Activated T-helper 2 cell treated with anti-CD3 and anti-CD28 coated beads, Interferon-gamma antibody, Interleukin-2, Interleukin-4, amounts not matched to agents 10 μg/mL and 5 μg/mL and 100 μg/mL, durations not matched to agents 14 hours and 24 hours and 36 hours (primary cell): ENCODE data around the gene CCDC70. TPM values are rescaled to one million over a fixed set of nuclear protein-coding genes. Genes with fewer than 3 reads are reported as not detected.

Experiments used
- DNase-seq: peaks from one replicate; pipeline ENCODE4 v3.0.0; 2021; ENCODE audit warnings: low spot score
- H3K27ac Mint-ChIP-seq: one replicate; pipeline ENCODE4 v1.8.0; 2021; ENCODE audit warnings: mixed read lengths
- H3K27me3 Mint-ChIP-seq: one replicate; pipeline ENCODE4 v1.8.0; 2021; ENCODE audit warnings: low read depth, mixed read lengths
- H3K36me3 Mint-ChIP-seq: one replicate; pipeline ENCODE4 v1.8.0; 2021; ENCODE audit warnings: low read depth, mixed read lengths
- H3K4me1 Mint-ChIP-seq: one replicate; pipeline ENCODE4 v1.8.0; 2021; ENCODE audit warnings: low read depth, mixed read lengths
- H3K4me3 Mint-ChIP-seq: one replicate; pipeline ENCODE4 v1.8.0; 2021; ENCODE audit warnings: low read depth, mild to moderate bottlenecking, moderate library complexity, mixed read lengths
- H3K9me3 Mint-ChIP-seq: one replicate; pipeline ENCODE4 v1.8.0; 2021; ENCODE audit warnings: mixed read lengths
- intact Hi-C: fragments of 100-400 bp; cut with micrococcal nuclease; formaldehyde crosslinking; loops from one replicate; pipeline ENCODE4 v1.15.1; 2023
- total RNA-seq: library from RNA; stranded (reverse); gene quantifications from 2 replicates; pipeline ENCODE4 v1.2.3, GENCODE V29; 2022

Gene CCDC70
- not detected in 2 replicates for total RNA-seq

- no peak for DNase-seq
- Mint-ChIP-seq H3K27me3 (peaks cover 15% of the 10 kb centered on the region), H3K27ac (no peak within 1 kb of the TSS), H3K4me3 (no peak within 1 kb of the TSS), H3K4me1 (peaks cover 10% of the 10 kb centered on the region), H3K36me3 (no peaks in the 10 kb centered on the region), H3K9me3 (no peaks in the 10 kb centered on the region)
- intact Hi-C loops, result no loop called here
Observed at GRCh38 chr13:51861723-51862300, at the start of gene CCDC70. CCDC70 (plus strand) TSS chr13:51861969; CDS start chr13:51865412, 3,443 bp downstream.

GRCh38 chr13:51814071-51814470 is 47.7 kb upstream of the CCDC70 start:
- Mint-ChIP-seq H3K4me3 (no peak overlapping the region), H3K27me3 (peaks cover 13% of the 10 kb centered on the region), H3K27ac (no peak overlapping the region), H3K9me3 (no peaks in the 10 kb centered on the region), H3K36me3 (no peaks in the 10 kb centered on the region), H3K4me1 (peaks cover 30% of the 10 kb centered on the region)
- no peak for DNase-seq
- intact Hi-C loops, result loop anchor here (2.0 to 5.0 kb wide), 2 partner anchors 33 to 315 kb away; partner anchors contain the start of genes NEK5 and TMEM272

DNA sequence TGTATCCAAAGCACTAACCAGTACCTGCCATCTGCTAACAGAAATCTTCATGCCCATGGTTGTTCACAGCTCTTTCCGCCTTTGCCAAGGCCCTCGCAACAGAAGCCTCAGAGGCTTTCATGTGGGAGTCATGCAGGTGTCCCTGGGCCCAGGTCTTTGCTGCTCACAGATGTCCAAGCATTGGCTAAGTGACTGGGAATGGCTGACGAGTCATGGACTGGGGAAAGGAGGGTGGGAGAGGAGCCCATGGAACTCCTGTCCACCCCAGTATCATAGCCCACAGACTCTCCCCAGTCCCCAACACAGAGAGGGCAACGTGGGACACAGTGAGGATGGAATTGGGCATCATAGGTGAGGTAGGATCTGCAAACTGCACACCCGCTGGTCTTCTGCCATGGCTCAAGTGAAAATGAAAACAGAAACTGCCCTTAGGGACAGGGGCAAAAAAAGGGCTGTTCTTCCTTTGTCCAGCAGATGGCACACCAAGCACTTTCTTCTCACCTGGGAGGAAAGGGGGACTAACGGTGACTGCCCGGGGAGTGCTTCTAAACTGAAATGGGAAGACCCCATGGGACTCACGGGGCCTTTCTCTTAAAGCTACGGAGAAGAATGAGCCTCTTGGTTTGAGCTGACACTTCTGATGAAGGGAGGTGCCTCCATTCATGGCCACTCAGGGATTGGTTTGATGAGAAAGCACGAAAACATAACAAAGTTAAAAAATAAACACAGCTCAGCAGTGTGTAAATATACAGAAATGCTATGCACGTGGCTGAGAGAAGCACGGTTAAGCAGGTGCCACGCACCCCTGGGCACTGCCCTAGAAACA is 46.7 kb upstream of the CCDC70 start:
- intact Hi-C loops, result loop anchor here (1.0 to 5.0 kb wide), 5 partner anchors 10 to 314 kb away; partner anchors contain the start of genes ALG11, ATP7B, NEK5 and TMEM272
- peaks cover 16% of the 10 kb centered on the region for H3K27me3 Mint-ChIP-seq
- no peaks in the 10 kb centered on the region for H3K36me3 Mint-ChIP-seq
- DNase-seq, result peak; percentile 69
- peaks cover 39% of the 10 kb centered on the region for H3K4me1 Mint-ChIP-seq
- H3K9me3 Mint-ChIP-seq, result no peaks in the 10 kb centered on the region
- no peak overlapping the region for H3K4me3 Mint-ChIP-seq
- H3K27ac Mint-ChIP-seq, result no peak overlapping the region

GRCh38 chr13:51815848-51816247 is 45.9 kb upstream of the CCDC70 start:
- Mint-ChIP-seq H3K27me3 (peaks cover 20% of the 10 kb centered on the region), H3K36me3 (no peaks in the 10 kb centered on the region), H3K9me3 (no peaks in the 10 kb centered on the region), H3K4me3 (no peak overlapping the region), H3K27ac (no peak overlapping the region), H3K4me1 (peaks cover 47% of the 10 kb centered on the region)
- no peak for DNase-seq
- intact Hi-C loops, result loop anchor here (1.0 to 5.0 kb wide), 4 partner anchors 9 to 313 kb away; partner anchors contain the start of genes ALG11, ATP7B and NEK5

- H3K4me1 Mint-ChIP-seq, result peaks cover 53% of the 10 kb centered on the region
- intact Hi-C loops, result loop anchor here (5.0 kb wide), 1 partner anchor 196 kb away; the partner anchor contains the start of genes ALG11 and ATP7B
- peaks cover 28% of the 10 kb centered on the region for H3K27me3 Mint-ChIP-seq
- no peaks in the 10 kb centered on the region for H3K9me3 Mint-ChIP-seq
- DNase-seq, result no peak
- no peak overlapping the region for H3K27ac Mint-ChIP-seq
- no peaks in the 10 kb centered on the region for H3K36me3 Mint-ChIP-seq
- no peak overlapping the region for H3K4me3 Mint-ChIP-seq
Observed at GRCh38 chr13:51816604-51817249, 45.0 kb upstream of the CCDC70 start.

GRCh38 chr13:51817717-51818116 is 44.1 kb upstream of the CCDC70 start:
- peaks cover 35% of the 10 kb centered on the region for H3K27me3 Mint-ChIP-seq
- H3K4me3 Mint-ChIP-seq, result no peak overlapping the region
- no peak overlapping the region for H3K27ac Mint-ChIP-seq
- no peak for DNase-seq
- intact Hi-C loops, result loop anchor here (5.0 kb wide), 1 partner anchor 195 kb away; the partner anchor contains the start of genes ALG11 and ATP7B
- H3K4me1 Mint-ChIP-seq, result peaks cover 62% of the 10 kb centered on the region
- no peaks in the 10 kb centered on the region for H3K36me3 Mint-ChIP-seq
- no peaks in the 10 kb centered on the region for H3K9me3 Mint-ChIP-seq

GRCh38 chr13:51818276-51818675 is 43.5 kb upstream of the CCDC70 start:
- intact Hi-C loops, result loop anchor here (5.0 kb wide), 1 partner anchor 194 kb away; the partner anchor contains the start of genes ALG11 and ATP7B
- Mint-ChIP-seq H3K36me3 (no peaks in the 10 kb centered on the region), H3K4me3 (no peak overlapping the region), H3K4me1 (peaks cover 64% of the 10 kb centered on the region), H3K27me3 (peaks cover 35% of the 10 kb centered on the region), H3K9me3 (no peaks in the 10 kb centered on the region), H3K27ac (no peak overlapping the region)
- no peak for DNase-seq

DNA sequence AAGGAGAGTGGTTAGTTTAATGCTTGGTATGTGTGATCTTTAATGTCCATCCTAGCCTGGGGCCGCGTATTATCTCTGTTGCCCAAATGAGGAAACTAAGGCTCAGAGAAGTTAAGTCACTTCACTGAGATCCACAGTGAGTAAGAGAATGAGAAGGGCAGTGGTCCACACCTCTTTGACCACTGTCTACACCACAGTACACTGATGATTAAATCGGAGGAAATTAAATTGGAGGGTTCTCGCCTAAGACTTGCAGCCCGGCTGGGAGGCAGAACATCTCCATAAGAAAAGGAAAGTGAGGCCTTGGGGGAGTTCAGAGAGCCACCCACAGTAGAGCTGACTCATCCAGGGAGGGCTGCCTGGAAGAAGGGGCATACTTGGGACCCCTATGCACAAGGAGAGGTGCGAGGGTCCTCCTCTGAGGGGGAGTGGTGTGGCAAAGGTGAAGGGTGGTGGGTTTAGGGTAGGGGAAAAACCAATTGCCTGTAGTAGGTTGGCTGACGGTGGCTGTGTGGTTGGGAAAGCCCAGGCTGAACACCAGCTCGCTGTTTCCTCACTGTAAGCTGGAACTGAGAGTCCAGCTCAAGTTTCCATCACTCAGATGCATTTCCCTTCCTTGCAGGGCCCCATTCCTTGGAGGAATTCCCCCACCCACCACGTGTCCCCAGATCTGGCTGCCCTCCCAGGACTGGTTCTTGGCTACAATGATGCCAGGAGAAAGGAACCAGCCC is 42.8 kb upstream of the CCDC70 start:
- Mint-ChIP-seq H3K4me1 (peaks cover 68% of the 10 kb centered on the region), H3K4me3 (no peak overlapping the region), H3K27me3 (peaks cover 37% of the 10 kb centered on the region), H3K27ac (peak overlapping the region; percentile 13), H3K9me3 (no peaks in the 10 kb centered on the region), H3K36me3 (no peaks in the 10 kb centered on the region)
- intact Hi-C loops, result loop anchor here (5.0 kb wide), 1 partner anchor 193 kb away; the partner anchor contains the start of genes ALG11 and ATP7B
- DNase-seq, result no peak

GRCh38 chr13:51819544-51819943 is 42.2 kb upstream of the CCDC70 start:
- DNase-seq, result no peak
- Mint-ChIP-seq H3K9me3 (no peaks in the 10 kb centered on the region), H3K36me3 (no peaks in the 10 kb centered on the region), H3K4me3 (no peak overlapping the region), H3K27ac (peak overlapping the region; percentile 13), H3K27me3 (peaks cover 41% of the 10 kb centered on the region), H3K4me1 (peaks cover 69% of the 10 kb centered on the region)
- intact Hi-C loops, result loop anchor here (5.0 kb wide), 1 partner anchor 193 kb away; the partner anchor contains the start of genes ALG11 and ATP7B

DNA sequence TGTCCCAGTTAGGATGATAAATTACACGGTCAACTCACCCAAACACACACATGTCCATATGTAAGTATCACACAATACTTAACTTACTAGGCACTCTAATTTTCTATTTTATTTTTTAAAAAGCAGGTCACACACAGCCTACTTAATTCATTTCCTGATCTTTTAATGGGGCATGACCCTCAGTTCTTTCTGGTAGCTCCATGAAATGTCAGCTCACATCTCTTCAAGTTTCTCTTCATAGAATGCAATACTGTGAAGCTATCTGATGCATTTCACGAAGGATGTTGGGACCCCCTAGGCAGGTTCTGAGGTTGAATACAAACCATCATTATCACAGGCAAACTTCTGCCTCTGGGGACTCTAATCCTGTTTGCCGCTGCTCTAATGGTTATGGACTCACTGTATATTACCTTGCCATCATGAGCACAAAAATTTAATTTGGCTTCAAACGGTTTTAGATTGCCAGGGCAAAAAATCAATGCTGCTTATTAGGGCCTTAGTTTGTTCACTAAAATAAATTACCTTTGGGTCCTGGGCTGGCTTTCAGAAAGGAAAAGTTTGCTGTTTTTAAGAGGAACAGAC is 41.7 kb upstream of the CCDC70 start:
- H3K36me3 Mint-ChIP-seq, result no peaks in the 10 kb centered on the region
- H3K9me3 Mint-ChIP-seq, result no peaks in the 10 kb centered on the region
- H3K27me3 Mint-ChIP-seq, result peaks cover 41% of the 10 kb centered on the region
- peaks cover 70% of the 10 kb centered on the region for H3K4me1 Mint-ChIP-seq
- no peak overlapping the region for H3K4me3 Mint-ChIP-seq
- intact Hi-C loops, result loop anchor here (10.0 kb wide), 1 partner anchor 1585 kb away; no protein-coding TSS in a partner anchor
- no peak for DNase-seq
- no peak overlapping the region for H3K27ac Mint-ChIP-seq

DNA sequence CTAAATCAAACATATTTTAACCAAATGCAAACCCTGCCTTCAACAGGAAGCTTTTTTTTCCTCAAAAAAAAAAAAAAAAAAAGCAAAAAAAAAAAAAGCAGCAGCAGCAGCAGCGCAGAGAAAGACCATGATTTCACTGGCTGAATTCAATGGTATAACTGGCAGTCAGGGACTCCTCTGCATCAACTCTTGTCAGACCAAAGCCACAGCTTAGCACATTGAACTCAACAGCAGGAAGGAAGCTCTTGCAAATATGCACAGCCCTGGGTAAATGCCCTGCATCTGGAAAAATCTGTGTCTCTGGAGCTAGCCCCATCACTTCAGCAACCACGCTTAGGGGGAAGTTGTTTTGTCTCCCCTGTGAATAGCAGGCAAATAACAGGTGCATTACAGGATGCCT is 40.2 kb upstream of the CCDC70 start:
- intact Hi-C loops, result loop anchor here (10.0 kb wide), 1 partner anchor 1587 kb away; no protein-coding TSS in a partner anchor
- H3K27me3 Mint-ChIP-seq, result peaks cover 38% of the 10 kb centered on the region
- no peaks in the 10 kb centered on the region for H3K36me3 Mint-ChIP-seq
- no peaks in the 10 kb centered on the region for H3K9me3 Mint-ChIP-seq
- H3K27ac Mint-ChIP-seq, result no peak overlapping the region
- H3K4me1 Mint-ChIP-seq, result peaks cover 80% of the 10 kb centered on the region
- no peak for DNase-seq
- no peak overlapping the region for H3K4me3 Mint-ChIP-seq
